ENCODE measurements around the gene FOXP2.
"Not testable (repeated sequence)": the region's sequence is repeated elsewhere in the genome, so short reads cannot be mapped to it uniquely, and the experiment has no call there.

FOXP2 gene

DNA sequence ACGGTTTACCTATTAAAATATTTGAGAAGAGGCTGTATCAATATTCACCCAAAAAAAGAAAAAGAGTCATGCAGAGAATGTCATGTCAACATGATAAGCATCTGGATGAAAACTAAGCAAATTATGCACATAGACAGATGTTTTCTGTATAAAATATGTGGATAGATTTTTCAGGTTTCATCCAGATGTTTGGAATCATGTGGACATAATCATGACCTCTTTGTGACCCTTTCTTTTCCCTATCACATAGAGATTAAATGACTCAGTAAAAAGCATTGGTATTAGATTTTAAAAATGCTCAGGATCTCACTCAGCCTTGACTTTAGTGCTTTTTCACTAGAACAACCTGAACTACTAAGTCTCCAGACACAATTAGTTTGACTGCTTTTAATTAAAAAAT is 90.0 kb downstream of the FOXP2 start:
- DNase-seq (ENCODE audit: low read depth) = no peak

DNA sequence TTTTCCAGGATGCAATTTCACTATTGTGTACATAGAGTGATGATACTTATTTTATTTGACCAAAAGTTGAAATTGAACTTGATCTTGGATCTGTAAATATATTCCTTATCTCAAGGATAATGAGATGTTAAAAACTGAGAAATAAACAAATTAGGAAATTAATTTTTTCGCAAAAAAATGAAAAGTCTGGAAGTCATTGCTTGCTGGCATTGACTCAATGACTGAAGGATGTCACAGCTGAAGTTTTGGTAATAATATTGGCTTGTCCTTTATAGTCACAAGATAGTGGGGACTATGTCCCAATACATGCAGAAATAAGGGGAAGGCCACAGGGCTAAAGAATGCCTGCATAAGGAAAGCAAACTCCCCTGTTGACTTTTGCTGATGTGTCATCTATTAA is 92.8 kb downstream of the FOXP2 start:
- DNase-seq (ENCODE audit: low read depth) = no peak

DNA sequence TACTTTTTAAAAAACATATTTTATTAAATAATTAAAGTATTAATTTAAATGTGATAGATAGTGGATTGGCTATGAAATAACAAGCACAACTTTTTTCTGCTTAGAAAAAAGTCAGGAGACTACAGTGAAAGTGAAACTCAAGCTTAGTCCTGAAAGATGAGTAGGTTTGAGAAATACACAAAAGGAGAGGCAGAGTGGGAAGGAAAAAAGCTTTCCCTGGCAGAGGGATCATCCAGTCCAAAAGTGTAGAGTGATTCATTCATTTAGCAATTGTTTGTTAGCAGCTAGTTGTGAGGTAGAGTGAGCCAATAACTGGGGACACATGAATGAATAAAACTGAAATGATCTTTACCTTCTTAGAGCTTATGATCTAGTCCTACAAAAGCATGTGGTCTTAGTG is 93.5 kb downstream of the FOXP2 start:
- no peak for DNase-seq (ENCODE audit: low read depth)

- not testable (repeated sequence) for DNase-seq (ENCODE audit: low read depth)
Measured at GRCh38 chr7:114510824-114511223, 96.2 kb downstream of the FOXP2 start.

- DNase-seq (ENCODE audit: low read depth) = no peak
Measured at GRCh38 chr7:114519240-114519639, 104.6 kb downstream of the FOXP2 start.

DNA sequence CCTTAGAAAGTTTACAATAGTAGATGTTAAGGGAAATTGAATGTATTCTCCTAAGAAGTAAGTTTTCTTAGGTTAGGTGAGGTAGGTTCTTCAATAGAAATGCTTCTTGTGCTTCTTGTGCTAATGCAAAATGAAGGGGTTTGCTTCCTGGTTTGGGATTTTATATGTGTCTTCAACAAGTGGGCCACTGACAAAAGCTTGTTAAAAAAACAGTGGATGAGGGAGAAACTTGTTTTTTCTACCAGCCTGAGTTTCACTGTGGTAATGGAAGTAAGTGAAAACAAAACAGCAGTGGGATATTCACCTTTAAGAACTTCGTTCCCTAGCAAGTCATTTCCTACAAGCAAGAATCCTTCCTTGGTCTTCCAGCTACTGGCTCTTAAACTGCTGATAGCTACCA is 107.5 kb downstream of the FOXP2 start:
- no peak for DNase-seq (ENCODE audit: low read depth)

- no peak for DNase-seq (ENCODE audit: low read depth)
Measured at GRCh38 chr7:114527589-114527988, 113.0 kb downstream of the FOXP2 start.

DNA sequence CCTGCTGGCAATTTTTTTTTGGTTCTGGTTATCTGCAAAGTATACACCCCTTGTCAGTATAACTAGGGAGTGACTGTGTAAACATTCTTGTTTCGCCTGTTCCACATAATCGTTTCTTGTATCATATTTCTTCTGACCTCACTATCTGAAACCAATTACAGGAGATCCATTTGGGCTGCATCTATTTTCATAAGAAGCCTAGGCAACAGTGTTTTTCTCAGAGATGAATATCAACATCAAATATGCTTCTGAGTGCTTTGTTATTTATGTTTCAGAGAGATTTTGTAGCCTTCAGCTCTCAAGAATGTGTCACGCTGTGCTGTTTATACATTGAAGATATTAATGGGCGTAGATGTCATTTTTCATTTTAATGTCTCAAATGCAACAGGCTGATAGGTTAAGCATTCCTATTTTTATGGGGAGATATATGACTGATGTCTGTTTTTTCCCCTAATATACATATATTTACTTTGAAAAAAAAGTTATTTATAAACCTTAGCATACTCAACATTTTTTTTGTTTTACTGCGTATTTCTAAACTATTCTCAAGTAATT is 115.5 kb downstream of the FOXP2 start:
- DNase-seq (ENCODE audit: low read depth) = peak; percentile 25

GRCh38 chr7:114531326-114531725 is 116.7 kb downstream of the FOXP2 start:
- no peak for DNase-seq (ENCODE audit: low read depth)

- DNase-seq (ENCODE audit: low read depth) = no peak
Measured at GRCh38 chr7:114533131-114533530, 118.5 kb downstream of the FOXP2 start.

- no peak for DNase-seq (ENCODE audit: low read depth)
Measured at GRCh38 chr7:114534953-114535352, 120.3 kb downstream of the FOXP2 start.

GRCh38 chr7:114539575-114539974 is 125.0 kb downstream of the FOXP2 start:
- DNase-seq (ENCODE audit: low read depth) = no peak

DNA sequence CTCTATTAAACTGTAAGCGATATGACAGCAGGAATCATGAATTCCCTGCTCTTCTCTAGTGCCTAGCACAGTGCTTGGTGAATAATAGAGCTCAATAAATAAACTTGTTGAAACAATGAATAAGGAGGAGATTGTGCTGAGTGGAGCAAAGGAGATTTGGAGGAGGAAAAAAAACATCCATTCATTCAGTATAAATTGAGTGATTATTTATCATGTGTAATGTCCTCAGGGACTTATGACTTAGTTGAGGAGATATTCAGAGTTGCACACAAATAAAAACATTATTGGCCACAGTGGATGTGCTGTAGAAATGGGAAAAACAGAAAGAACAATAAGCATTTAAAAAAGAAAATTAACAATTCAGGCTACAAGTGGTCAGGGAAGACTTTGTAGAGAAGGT is 125.7 kb downstream of the FOXP2 start:
- DNase-seq (ENCODE audit: low read depth) = no peak

DNA sequence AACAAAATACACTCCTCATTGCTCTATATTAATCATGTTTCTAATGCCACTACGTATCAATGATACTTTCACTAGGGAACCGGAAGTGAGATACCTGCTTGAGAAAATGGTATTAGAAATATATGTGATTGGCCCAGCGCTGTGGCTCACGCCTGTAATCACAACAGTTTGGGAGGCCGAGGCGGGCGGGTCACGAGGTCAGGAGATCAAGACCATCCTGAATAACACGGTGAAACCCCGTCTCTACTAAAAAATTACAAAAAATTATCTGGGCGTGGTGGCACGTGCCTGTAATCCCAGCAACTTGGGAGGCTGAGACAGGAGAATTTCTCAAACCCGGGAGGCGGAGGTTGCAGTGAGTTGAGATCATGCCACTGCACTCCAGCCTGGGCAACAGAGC is 132.7 kb downstream of the FOXP2 start:
- not testable (repeated sequence) for DNase-seq (ENCODE audit: low read depth)

GRCh38 chr7:114548081-114548980 is 133.7 kb downstream of the FOXP2 start:
- DNase-seq (ENCODE audit: low read depth) = no peak

- no peak for DNase-seq (ENCODE audit: low read depth)
Measured at GRCh38 chr7:114554781-114555537, 140.3 kb downstream of the FOXP2 start.

- peak; percentile 3 for DNase-seq (ENCODE audit: low read depth)
Measured at GRCh38 chr7:114567416-114567815, 152.8 kb downstream of the FOXP2 start.

- DNase-seq (ENCODE audit: low read depth) = no peak
Measured at GRCh38 chr7:114569220-114569619, 154.6 kb downstream of the FOXP2 start.

- peak; percentile 14 for DNase-seq (ENCODE audit: low read depth)
Measured at GRCh38 chr7:114574384-114574783, 159.8 kb downstream of the FOXP2 start.

DNA sequence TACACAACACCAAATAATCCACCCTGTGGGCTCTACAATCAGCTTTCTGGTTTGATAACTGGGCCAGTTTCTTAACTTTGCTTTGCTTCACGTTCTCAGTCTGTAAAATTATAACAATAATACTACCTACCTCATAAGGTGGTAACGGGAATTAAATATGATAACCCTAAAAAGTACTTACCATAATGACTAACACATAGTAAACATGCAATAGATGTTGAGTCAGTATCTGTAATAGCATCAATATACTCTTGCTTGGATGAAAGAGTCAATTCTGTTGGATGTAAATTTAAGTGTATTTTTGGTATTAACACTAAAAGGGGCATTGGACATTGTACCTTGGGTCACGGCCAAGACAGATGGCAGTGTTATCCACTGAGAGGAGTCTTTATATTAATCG is 160.5 kb downstream of the FOXP2 start:
- DNase-seq (ENCODE audit: low read depth) = no peak

GRCh38 chr7:114580963-114581362 is 166.3 kb downstream of the FOXP2 start:
- not testable (repeated sequence) for DNase-seq (ENCODE audit: low read depth)

GRCh38 chr7:114588506-114588905 is 173.9 kb downstream of the FOXP2 start:
- DNase-seq (ENCODE audit: low read depth) = no peak

GRCh38 chr7:114589436-114589835 is 174.8 kb downstream of the FOXP2 start:
- no peak for DNase-seq (ENCODE audit: low read depth)
